GM12892 (cell line): Measurements from ENCODE around the gene CERS5.

Experiments
- POLR2A ChIP-seq: IDR thresholded peaks from 2 replicates; pipeline ENCODE4 v1.6.1; 2011; ENCODE audit warnings: low read depth, low read length, control low read depth
- TAF1 ChIP-seq: IDR thresholded peaks from 2 replicates; pipeline ENCODE4 v1.6.1; 2011; ENCODE audit warnings: low read depth, mild to moderate bottlenecking, control low read depth, low read length, borderline replicate concordance

GRCh38 chr12:50164963-50165362 is 2.2 kb downstream of the CERS5 start:
- TF ChIP-seq TAF1 (no peak), POLR2A (no peak)
